ENCODE data around the gene SGPP2. TPM values are rescaled to one million over a fixed set of nuclear protein-coding genes. Genes with fewer than 3 reads are reported as not detected.

Gene SGPP2
- 2.0 TPM for total RNA-seq

GRCh38 chr2:222424276-222424728, at the start of gene SGPP2:
SGPP2 (plus strand) TSS chr2:222424543; CDS start chr2:222424603, 60 bp downstream.

Other genes starting within 250 kb of the SGPP2 start
- 5.7 TPM for gene PAX3, start 125.5 kb upstream of the SGPP2 start, total RNA-seq
- gene FARSB, start 231.5 kb downstream of the SGPP2 start, total RNA-seq: 15.6 TPM
- gene MOGAT1, start 247.1 kb downstream of the SGPP2 start, total RNA-seq: not detected

Measured in camera-type eye (tissue), 1 donor.